HUES48 (cell line): ENCODE measurements around the gene PTPRG.
A peak's percentile ranks its signal among the peaks of the same experiment; 100 is the strongest.

Source experiments
- H3K27ac ChIP-seq: one replicate; pipeline ENCODE4 v1.7.0; 2013; ENCODE audit warnings: low read depth, low read length, inconsistent platforms
- H3K27me3 ChIP-seq: 2 replicates; pipeline ENCODE4 v1.6.1; 2013; ENCODE audit warnings: mild to moderate bottlenecking, low read length; ENCODE audit not compliant: control insufficient read depth, insufficient read depth
- H3K36me3 ChIP-seq: 2 replicates; pipeline ENCODE4 v1.6.1; 2013; ENCODE audit warnings: low read length; ENCODE audit not compliant: control insufficient read depth, insufficient read depth
- H3K4me1 ChIP-seq: 2 replicates; pipeline ENCODE4 v1.6.1; 2013; ENCODE audit warnings: mild to moderate bottlenecking, low read length; ENCODE audit not compliant: control insufficient read depth, insufficient read depth
- H3K4me3 ChIP-seq: 2 replicates; pipeline ENCODE4 v1.5.1; 2013; ENCODE audit warnings: mild to moderate bottlenecking, low read depth, low read length
- H3K9ac ChIP-seq: 2 replicates; pipeline ENCODE4 v1.6.1; 2013; ENCODE audit warnings: mild to moderate bottlenecking, low read depth, low read length, moderate library complexity
- H3K9me3 ChIP-seq: 2 replicates; pipeline ENCODE4 v1.6.1; 2013; ENCODE audit warnings: low read length; ENCODE audit not compliant: control insufficient read depth, insufficient read depth

The PTPRG gene

GRCh38 chr3:61724801-61725200 is 163.4 kb downstream of the PTPRG start:
- no peaks in the 10 kb centered on the region for H3K9me3 ChIP-seq
- no peak overlapping the region for H3K27ac ChIP-seq
- H3K36me3 ChIP-seq: no peaks in the 10 kb centered on the region
- H3K4me1 ChIP-seq: peaks cover 30% of the 10 kb centered on the region
- no peak overlapping the region for H3K9ac ChIP-seq
- H3K27me3 ChIP-seq: no peaks in the 10 kb centered on the region
- H3K4me3 ChIP-seq: no peak overlapping the region

GRCh38 chr3:61725851-61726333 is 164.5 kb downstream of the PTPRG start:
- Histone ChIP-seq H3K27ac (peak overlapping the region; percentile 29), H3K36me3 (no peaks in the 10 kb centered on the region), H3K9me3 (no peaks in the 10 kb centered on the region), H3K9ac (no peak overlapping the region), H3K4me3 (no peak overlapping the region), H3K4me1 (peaks cover 41% of the 10 kb centered on the region), H3K27me3 (no peaks in the 10 kb centered on the region)

GRCh38 chr3:61727435-61727834 is 166.1 kb downstream of the PTPRG start:
- Histone ChIP-seq H3K4me3 (no peak overlapping the region), H3K9me3 (no peaks in the 10 kb centered on the region), H3K4me1 (peaks cover 45% of the 10 kb centered on the region), H3K36me3 (no peaks in the 10 kb centered on the region), H3K27ac (no peak overlapping the region), H3K9ac (0 out of 2 replicates have a peak overlapping the region, but pooled peaks have one; percentile 18), H3K27me3 (no peaks in the 10 kb centered on the region)

- no peak overlapping the region for H3K4me3 ChIP-seq
- no peaks in the 10 kb centered on the region for H3K9me3 ChIP-seq
- no peak overlapping the region for H3K9ac ChIP-seq
- no peaks in the 10 kb centered on the region for H3K36me3 ChIP-seq
- no peak overlapping the region for H3K27ac ChIP-seq
- peaks cover 50% of the 10 kb centered on the region for H3K4me1 ChIP-seq
- H3K27me3 ChIP-seq: no peaks in the 10 kb centered on the region
Measured at GRCh38 chr3:61729038-61729634, 167.8 kb downstream of the PTPRG start.

GRCh38 chr3:61730056-61730455 is 168.7 kb downstream of the PTPRG start:
- H3K27ac ChIP-seq: no peak overlapping the region

GRCh38 chr3:61730577-61731231 is 169.3 kb downstream of the PTPRG start:
- Histone ChIP-seq H3K4me3 (no peak overlapping the region), H3K9me3 (no peaks in the 10 kb centered on the region), H3K9ac (no peak overlapping the region), H3K4me1 (peaks cover 52% of the 10 kb centered on the region), H3K27ac (no peak overlapping the region), H3K36me3 (no peaks in the 10 kb centered on the region), H3K27me3 (no peaks in the 10 kb centered on the region)

More at GRCh38 chr3:61730056-61730455, 168.7 kb downstream of the PTPRG start:
- Histone ChIP-seq H3K4me1 (peaks cover 51% of the 10 kb centered on the region), H3K36me3 (no peaks in the 10 kb centered on the region), H3K9me3 (no peaks in the 10 kb centered on the region), H3K4me3 (no peak overlapping the region), H3K27me3 (no peaks in the 10 kb centered on the region), H3K9ac (no peak overlapping the region)

- no peaks in the 10 kb centered on the region for H3K9me3 ChIP-seq
- H3K4me3 ChIP-seq: no peak overlapping the region
- H3K27me3 ChIP-seq: no peaks in the 10 kb centered on the region
- no peak overlapping the region for H3K9ac ChIP-seq
- peaks cover 43% of the 10 kb centered on the region for H3K4me1 ChIP-seq
- H3K27ac ChIP-seq: peak overlapping the region; percentile 27
- H3K36me3 ChIP-seq: no peaks in the 10 kb centered on the region
Measured at GRCh38 chr3:61733000-61733399, 171.6 kb downstream of the PTPRG start.

GRCh38 chr3:61733876-61734275 is 172.5 kb downstream of the PTPRG start:
- H3K27ac ChIP-seq: no peak overlapping the region
- no peak overlapping the region for H3K4me3 ChIP-seq
- no peaks in the 10 kb centered on the region for H3K9me3 ChIP-seq

GRCh38 chr3:61734749-61735686 is 173.6 kb downstream of the PTPRG start:
- H3K9ac ChIP-seq: no peak overlapping the region
- peaks cover 32% of the 10 kb centered on the region for H3K4me1 ChIP-seq

More at GRCh38 chr3:61733876-61734275, 172.5 kb downstream of the PTPRG start:
- no peaks in the 10 kb centered on the region for H3K27me3 ChIP-seq
- no peak overlapping the region for H3K9ac ChIP-seq
- H3K4me1 ChIP-seq: peaks cover 40% of the 10 kb centered on the region
- no peaks in the 10 kb centered on the region for H3K36me3 ChIP-seq

GRCh38 chr3:61736506-61736905 is 175.1 kb downstream of the PTPRG start:
- no peak overlapping the region for H3K9ac ChIP-seq
- H3K36me3 ChIP-seq: no peaks in the 10 kb centered on the region
- H3K27ac ChIP-seq: no peak overlapping the region
- H3K27me3 ChIP-seq: no peaks in the 10 kb centered on the region
- H3K9me3 ChIP-seq: no peaks in the 10 kb centered on the region
- H3K4me3 ChIP-seq: no peak overlapping the region
- peaks cover 35% of the 10 kb centered on the region for H3K4me1 ChIP-seq

More at GRCh38 chr3:61734749-61735686, 173.6 kb downstream of the PTPRG start:
- Histone ChIP-seq H3K27me3 (no peaks in the 10 kb centered on the region), H3K9me3 (no peaks in the 10 kb centered on the region), H3K27ac (no peak overlapping the region), H3K4me3 (no peak overlapping the region), H3K36me3 (no peaks in the 10 kb centered on the region)
